ENCODE data around the gene PPP6R2. TPM values are rescaled to one million over a fixed set of nuclear protein-coding genes. Genes with fewer than 3 reads are reported as not detected.
A peak's percentile ranks its signal among the peaks of the same experiment; 100 is the strongest.

The PPP6R2 gene
- total RNA-seq, 2 experiments from 2014 or later, result 62.3 to 64.5 TPM

DNA sequence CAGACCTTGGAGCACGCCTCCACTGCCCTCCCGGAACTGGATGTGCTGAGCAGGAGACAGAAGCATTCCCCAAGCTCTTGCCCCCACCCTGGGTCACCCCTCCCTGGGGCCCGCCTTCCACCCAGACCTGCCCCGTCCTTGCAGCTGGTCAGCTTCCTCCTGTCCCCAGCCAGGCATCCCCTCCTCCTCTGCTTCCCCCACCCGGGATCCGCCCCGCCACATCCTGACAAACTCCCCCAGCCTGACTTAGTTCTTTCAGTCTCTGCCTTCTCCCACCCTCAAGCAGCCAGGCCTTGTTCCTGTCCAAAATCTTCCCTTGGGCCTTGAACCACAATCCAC lies 34.6 kb upstream of the PPP6R2 start:
- POLR2A ChIA-PET, result interaction anchor here (1.4 kb wide), 1 partner anchor 15 kb away, joined by 3 read pairs; no protein-coding TSS in a partner anchor
- intact Hi-C loops (cut with micrococcal nuclease; ENCODE audit: unreplicated experiment), result no loop called here

GRCh38 chr22:50308986-50309600 lies 34.0 kb upstream of the PPP6R2 start:
- Histone ChIP-seq H3K4me1 (ENCODE audit: insufficient read depth, low read length, poor library complexity, severe bottlenecking) (peaks cover 65% of the 10 kb centered on the region), H3K27ac (ENCODE audit: low read depth, low read length, poor library complexity, severe bottlenecking) (peak overlapping the region; percentile 46), H4K20me1 (ENCODE audit: insufficient read depth, low read length) (no peaks in the 10 kb centered on the region), H3K36me3 (ENCODE audit: insufficient read depth, low read length) (no peaks in the 10 kb centered on the region), H3K9me2 (ENCODE audit: insufficient read depth, low read length) (no peaks in the 10 kb centered on the region), H3K79me2 (ENCODE audit: insufficient read depth, low read depth, low read length) (no peaks in the 10 kb centered on the region), H3K4me3 (ENCODE audit: low read depth, low read length, poor library complexity, severe bottlenecking) (peak overlapping the region; percentile 6), H2AFZ (ENCODE audit: low read length) (no peak overlapping the region), H3K9me3 (ENCODE audit: low read length) (no peaks in the 10 kb centered on the region), H3K4me2 (ENCODE audit: low read length) (peak overlapping the region; percentile 54)
- no TSS peak for BruUV-seq (replicated peaks)
- ChIA-PET POLR2A (no interaction called here), CTCF (ENCODE audit: unreplicated experiment) (no interaction called here)
- no peak for DNase-seq (ENCODE audit: low spot score)
- TF ChIP-seq EZH2phosphoT487 (IDR thresholded peaks at IDR 0.05; ENCODE audit: borderline replicate concordance, low read depth, low read length) (no peak), CTCF (conservative IDR thresholded peaks at IDR 0.05; ENCODE audit: low read length) (no peak)
- intact Hi-C loops (cut with micrococcal nuclease; ENCODE audit: unreplicated experiment), result no loop called here

More for the DNA sequence above, 34.6 kb upstream of the PPP6R2 start:
- Histone ChIP-seq H2AFZ (ENCODE audit: low read length) (no peak overlapping the region), H4K20me1 (ENCODE audit: insufficient read depth, low read length) (no peaks in the 10 kb centered on the region), H3K4me2 (ENCODE audit: low read length) (peak overlapping the region; percentile 54), H3K4me1 (ENCODE audit: insufficient read depth, low read length, poor library complexity, severe bottlenecking) (peaks cover 65% of the 10 kb centered on the region), H3K36me3 (ENCODE audit: insufficient read depth, low read length) (no peaks in the 10 kb centered on the region), H3K79me2 (ENCODE audit: insufficient read depth, low read depth, low read length) (no peaks in the 10 kb centered on the region), H3K27ac (ENCODE audit: low read depth, low read length, poor library complexity, severe bottlenecking) (peak overlapping the region; percentile 46), H3K4me3 (ENCODE audit: low read depth, low read length, poor library complexity, severe bottlenecking) (peak overlapping the region; percentile 6), H3K9me3 (ENCODE audit: low read length) (no peaks in the 10 kb centered on the region), H3K9me2 (ENCODE audit: insufficient read depth, low read length) (no peaks in the 10 kb centered on the region)
- CTCF ChIA-PET (ENCODE audit: unreplicated experiment), result no interaction called here
- no TSS peak for BruUV-seq (replicated peaks)
- no peak for TF ChIP-seq CTCF (conservative IDR thresholded peaks at IDR 0.05; ENCODE audit: low read length)
- no peak for TF ChIP-seq EZH2phosphoT487 (IDR thresholded peaks at IDR 0.05; ENCODE audit: borderline replicate concordance, low read depth, low read length)
- no peak for DNase-seq (ENCODE audit: low spot score)

DNA sequence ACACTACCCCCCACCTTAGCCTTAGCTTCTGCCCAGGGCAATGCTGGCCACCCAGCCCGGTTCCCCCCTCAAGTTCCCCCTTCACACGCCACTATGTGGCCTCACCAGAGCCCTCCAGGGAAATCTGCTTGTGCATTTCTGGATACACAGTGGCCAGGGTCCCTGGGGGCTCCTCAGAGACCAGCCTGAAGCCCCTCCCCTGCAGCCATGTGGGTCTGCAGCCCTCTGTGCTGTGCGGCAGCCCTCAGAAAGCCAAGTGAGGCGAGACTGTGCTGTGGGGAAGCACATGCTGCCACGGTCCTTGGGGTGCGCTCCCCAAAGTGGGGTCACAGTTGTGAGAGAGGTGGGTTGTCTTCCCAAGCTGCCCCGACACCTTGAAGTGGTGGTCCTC lies 33.5 kb upstream of the PPP6R2 start:
- Histone ChIP-seq H3K4me2 (ENCODE audit: low read length) (no peak overlapping the region), H3K4me1 (ENCODE audit: insufficient read depth, low read length, poor library complexity, severe bottlenecking) (peaks cover 64% of the 10 kb centered on the region), H3K9me2 (ENCODE audit: insufficient read depth, low read length) (no peaks in the 10 kb centered on the region), H4K20me1 (ENCODE audit: insufficient read depth, low read length) (no peaks in the 10 kb centered on the region), H3K4me3 (ENCODE audit: low read depth, low read length, poor library complexity, severe bottlenecking) (no peak overlapping the region), H2AFZ (ENCODE audit: low read length) (no peak overlapping the region), H3K36me3 (ENCODE audit: insufficient read depth, low read length) (no peaks in the 10 kb centered on the region), H3K79me2 (ENCODE audit: insufficient read depth, low read depth, low read length) (no peaks in the 10 kb centered on the region), H3K27ac (ENCODE audit: low read depth, low read length, poor library complexity, severe bottlenecking) (no peak overlapping the region), H3K9me3 (ENCODE audit: low read length) (no peaks in the 10 kb centered on the region)
- intact Hi-C loops (cut with micrococcal nuclease; ENCODE audit: unreplicated experiment), result no loop called here
- POLR2A ChIA-PET, result no interaction called here
- CTCF ChIA-PET (ENCODE audit: unreplicated experiment), result no interaction called here
- TF ChIP-seq EZH2phosphoT487 (IDR thresholded peaks at IDR 0.05; ENCODE audit: borderline replicate concordance, low read depth, low read length) (no peak), CTCF (conservative IDR thresholded peaks at IDR 0.05; ENCODE audit: low read length) (no peak)
- no peak for DNase-seq (ENCODE audit: low spot score)
- BruUV-seq (replicated peaks), result no TSS peak
